ENCODE measurements around the gene MALSU1.

DNA sequence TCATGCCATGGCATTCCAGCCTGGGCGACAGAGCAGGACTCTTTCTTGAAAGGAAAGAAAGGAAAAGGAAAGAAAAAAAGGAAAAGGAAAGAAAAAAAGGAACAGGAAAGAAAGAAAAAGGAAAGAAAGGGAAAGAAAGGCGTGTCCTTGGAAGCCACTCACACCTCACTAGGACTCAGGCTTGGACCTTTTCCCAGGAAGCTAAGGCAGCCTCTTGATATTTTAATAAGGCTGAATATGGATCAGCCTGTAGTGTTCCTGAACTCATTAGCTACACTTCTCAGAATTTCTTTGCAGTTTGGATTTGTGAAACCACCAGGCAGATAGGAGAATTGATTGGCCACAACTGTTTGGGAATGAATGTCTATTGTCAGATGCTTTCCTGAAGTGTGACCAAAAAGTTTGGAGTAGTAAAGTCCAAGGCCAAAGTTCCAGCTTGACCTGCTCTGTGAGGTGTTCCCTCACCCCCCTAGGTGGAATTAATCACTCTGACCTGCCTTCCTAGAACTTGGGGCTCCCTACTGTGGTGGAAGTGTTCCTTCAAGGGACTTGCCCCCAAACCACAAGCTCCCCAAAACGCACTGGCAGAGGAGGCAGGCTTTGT lies 7.1 kb upstream of the MALSU1 start:
- no peak for TF ChIP-seq POLR2A (IDR thresholded peaks at IDR 0.05)
- TF ChIP-seq, protein P1, sequence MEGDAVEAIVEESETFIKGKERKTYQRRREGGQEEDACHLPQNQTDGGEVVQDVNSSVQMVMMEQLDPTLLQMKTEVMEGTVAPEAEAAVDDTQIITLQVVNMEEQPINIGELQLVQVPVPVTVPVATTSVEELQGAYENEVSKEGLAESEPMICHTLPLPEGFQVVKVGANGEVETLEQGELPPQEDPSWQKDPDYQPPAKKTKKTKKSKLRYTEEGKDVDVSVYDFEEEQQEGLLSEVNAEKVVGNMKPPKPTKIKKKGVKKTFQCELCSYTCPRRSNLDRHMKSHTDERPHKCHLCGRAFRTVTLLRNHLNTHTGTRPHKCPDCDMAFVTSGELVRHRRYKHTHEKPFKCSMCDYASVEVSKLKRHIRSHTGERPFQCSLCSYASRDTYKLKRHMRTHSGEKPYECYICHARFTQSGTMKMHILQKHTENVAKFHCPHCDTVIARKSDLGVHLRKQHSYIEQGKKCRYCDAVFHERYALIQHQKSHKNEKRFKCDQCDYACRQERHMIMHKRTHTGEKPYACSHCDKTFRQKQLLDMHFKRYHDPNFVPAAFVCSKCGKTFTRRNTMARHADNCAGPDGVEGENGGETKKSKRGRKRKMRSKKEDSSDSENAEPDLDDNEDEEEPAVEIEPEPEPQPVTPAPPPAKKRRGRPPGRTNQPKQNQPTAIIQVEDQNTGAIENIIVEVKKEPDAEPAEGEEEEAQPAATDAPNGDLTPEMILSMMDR (IDR thresholded peaks at IDR 0.05), result no peak
